Central memory CD8-positive, alpha-beta T cell (primary cell): ENCODE measurements around the gene ZNF319.
A peak's percentile ranks its signal among the peaks of the same experiment; 100 is the strongest.

ENCODE experiments used
- ATAC-seq: fragments of 150-1000 bp; cut with Tn5 transposase; replicated peaks from 2 replicates; pipeline ENCODE4 v1.10.0; 2022; ENCODE audit warnings: mild to moderate bottlenecking, moderate FRiP score, moderate number of reproducible peaks; ENCODE audit not compliant: poor library complexity, severe bottlenecking; ENCODE audit errors: extremely low read depth
- DNase-seq, 2 donors: peaks; one replicate each; pipeline ENCODE4 v3.0.0; 2021; ENCODE audit warnings: low spot score in 2 of 2
- H3K27ac Mint-ChIP-seq: one replicate; pipeline ENCODE4 v1.8.0; 2022; ENCODE audit warnings: low read depth, mild to moderate bottlenecking, moderate library complexity, mixed read lengths
- H3K27me3 Mint-ChIP-seq: one replicate; pipeline ENCODE4 v1.8.0; 2022; ENCODE audit warnings: mixed read lengths
- H3K36me3 Mint-ChIP-seq: one replicate; pipeline ENCODE4 v1.8.0; 2022; ENCODE audit warnings: mild to moderate bottlenecking, moderate library complexity, mixed read lengths; ENCODE audit not compliant: insufficient read depth
- H3K4me1 Mint-ChIP-seq: one replicate; pipeline ENCODE4 v1.8.0; 2022; ENCODE audit warnings: mixed read lengths
- H3K4me3 Mint-ChIP-seq: one replicate; pipeline ENCODE4 v1.8.0; 2022; ENCODE audit warnings: mild to moderate bottlenecking, moderate library complexity, mixed read lengths
- H3K9me3 Mint-ChIP-seq: one replicate; pipeline ENCODE4 v1.8.0; 2022; ENCODE audit warnings: mixed read lengths

ZNF319 gene

GRCh38 chr16:58032710-58033293, 32.3 kb upstream of the ZNF319 start:
- H3K27me3 Mint-ChIP-seq, result peaks cover 25% of the 10 kb centered on the region
- no peaks in the 10 kb centered on the region for H3K36me3 Mint-ChIP-seq
- no peak for DNase-seq
- H3K4me1 Mint-ChIP-seq, result no peaks in the 10 kb centered on the region
- ATAC-seq, result no peak
- no peak overlapping the region for H3K4me3 Mint-ChIP-seq
- no peak overlapping the region for H3K27ac Mint-ChIP-seq
- no peaks in the 10 kb centered on the region for H3K9me3 Mint-ChIP-seq

- H3K9me3 Mint-ChIP-seq, result no peaks in the 10 kb centered on the region
- no peaks in the 10 kb centered on the region for H3K36me3 Mint-ChIP-seq
- DNase-seq (no peak), ATAC-seq (no peak)
- no peak overlapping the region for H3K4me3 Mint-ChIP-seq
- no peak overlapping the region for H3K27ac Mint-ChIP-seq
- peaks cover 26% of the 10 kb centered on the region for H3K27me3 Mint-ChIP-seq
- no peaks in the 10 kb centered on the region for H3K4me1 Mint-ChIP-seq
Observed at GRCh38 chr16:58031016-58031800, 30.7 kb upstream of the ZNF319 start.

- Mint-ChIP-seq H3K27me3 (peaks cover 26% of the 10 kb centered on the region), H3K27ac (no peak overlapping the region), H3K4me3 (no peak overlapping the region), H3K9me3 (no peaks in the 10 kb centered on the region), H3K36me3 (no peaks in the 10 kb centered on the region), H3K4me1 (no peaks in the 10 kb centered on the region)
- ATAC-seq, result no peak
- DNase-seq, result no peak
Observed at GRCh38 chr16:58030136-58030840, 29.8 kb upstream of the ZNF319 start.

- Mint-ChIP-seq H3K36me3 (peaks cover 3% of the 10 kb centered on the region), H3K27me3 (peaks cover 26% of the 10 kb centered on the region), H3K4me3 (no peak overlapping the region), H3K9me3 (no peaks in the 10 kb centered on the region), H3K27ac (no peak overlapping the region), H3K4me1 (peaks cover 8% of the 10 kb centered on the region)
- DNase-seq (no peak), ATAC-seq (no peak)
Observed at GRCh38 chr16:58029410-58029809, 28.9 kb upstream of the ZNF319 start.

- DNase-seq, result no peak
- Mint-ChIP-seq H3K4me1 (peaks cover 10% of the 10 kb centered on the region), H3K27me3 (peaks cover 26% of the 10 kb centered on the region), H3K36me3 (peaks cover 3% of the 10 kb centered on the region), H3K27ac (no peak overlapping the region), H3K9me3 (no peaks in the 10 kb centered on the region), H3K4me3 (no peak overlapping the region)
- ATAC-seq, result no peak
Observed at GRCh38 chr16:58028541-58029070, 28.1 kb upstream of the ZNF319 start.

GRCh38 chr16:58027916-58028455, 27.5 kb upstream of the ZNF319 start:
- Mint-ChIP-seq H3K36me3 (peaks cover 3% of the 10 kb centered on the region), H3K4me3 (peak overlapping the region; percentile 48), H3K27me3 (peaks cover 26% of the 10 kb centered on the region), H3K9me3 (no peaks in the 10 kb centered on the region), H3K4me1 (peaks cover 10% of the 10 kb centered on the region), H3K27ac (no peak overlapping the region)
- ATAC-seq (no peak), DNase-seq (no peak)

GRCh38 chr16:58027161-58027915, 26.9 kb upstream of the ZNF319 start:
- ATAC-seq (no peak), DNase-seq (no peak)
- peaks cover 26% of the 10 kb centered on the region for H3K27me3 Mint-ChIP-seq
- H3K27ac Mint-ChIP-seq, result no peak overlapping the region
- H3K4me3 Mint-ChIP-seq, result peak overlapping the region; percentile 48
- H3K4me1 Mint-ChIP-seq, result peaks cover 14% of the 10 kb centered on the region
- H3K9me3 Mint-ChIP-seq, result no peaks in the 10 kb centered on the region
- peaks cover 3% of the 10 kb centered on the region for H3K36me3 Mint-ChIP-seq

- H3K9me3 Mint-ChIP-seq, result no peaks in the 10 kb centered on the region
- ATAC-seq (no peak), DNase-seq (no peak)
- peak overlapping the region; percentile 36 for H3K4me3 Mint-ChIP-seq
- H3K36me3 Mint-ChIP-seq, result peaks cover 3% of the 10 kb centered on the region
- no peak overlapping the region for H3K27ac Mint-ChIP-seq
- H3K27me3 Mint-ChIP-seq, result peaks cover 26% of the 10 kb centered on the region
- H3K4me1 Mint-ChIP-seq, result peaks cover 15% of the 10 kb centered on the region
Observed at GRCh38 chr16:58026705-58027160, 26.3 kb upstream of the ZNF319 start.

GRCh38 chr16:58026139-58026704, 25.8 kb upstream of the ZNF319 start:
- DNase-seq, result no peak
- ATAC-seq, result peak; percentile 9
- peaks cover 26% of the 10 kb centered on the region for H3K27me3 Mint-ChIP-seq
- peak overlapping the region; percentile 36 for H3K4me3 Mint-ChIP-seq
- H3K4me1 Mint-ChIP-seq, result peaks cover 15% of the 10 kb centered on the region
- no peaks in the 10 kb centered on the region for H3K9me3 Mint-ChIP-seq
- H3K27ac Mint-ChIP-seq, result no peak overlapping the region
- H3K36me3 Mint-ChIP-seq, result peaks cover 3% of the 10 kb centered on the region

- peaks cover 5% of the 10 kb centered on the region for H3K36me3 Mint-ChIP-seq
- peak in 1 of 2 donors; percentile 26 for DNase-seq
- ATAC-seq, result peak; percentile 71
- peaks cover 26% of the 10 kb centered on the region for H3K27me3 Mint-ChIP-seq
- H3K27ac Mint-ChIP-seq, result peak within 1 kb of the TSS; percentile 87
- no peaks in the 10 kb centered on the region for H3K9me3 Mint-ChIP-seq
- H3K4me1 Mint-ChIP-seq, result peaks cover 19% of the 10 kb centered on the region
- peak within 1 kb of the TSS; percentile 84 for H3K4me3 Mint-ChIP-seq
Observed at GRCh38 chr16:58025351-58026138, 25.1 kb upstream of the ZNF319 start, which contains the start of gene MMP15. Gene MMP15, plus strand, starts transcription at chr16:58025754. Its CDS starts 597 bp downstream, at chr16:58026351.
